ENCODE results near the gene CYP2R1. TPM values are rescaled to one million over a fixed set of nuclear protein-coding genes. Genes with fewer than 3 reads are reported as not detected.
"Not testable (repeated sequence)": the region's sequence is repeated elsewhere in the genome, so short reads cannot be mapped to it uniquely, and the experiment has no call there.

CYP2R1 gene
- total RNA-seq, 1 donor from 2014 or later: 10.0 TPM

DNA sequence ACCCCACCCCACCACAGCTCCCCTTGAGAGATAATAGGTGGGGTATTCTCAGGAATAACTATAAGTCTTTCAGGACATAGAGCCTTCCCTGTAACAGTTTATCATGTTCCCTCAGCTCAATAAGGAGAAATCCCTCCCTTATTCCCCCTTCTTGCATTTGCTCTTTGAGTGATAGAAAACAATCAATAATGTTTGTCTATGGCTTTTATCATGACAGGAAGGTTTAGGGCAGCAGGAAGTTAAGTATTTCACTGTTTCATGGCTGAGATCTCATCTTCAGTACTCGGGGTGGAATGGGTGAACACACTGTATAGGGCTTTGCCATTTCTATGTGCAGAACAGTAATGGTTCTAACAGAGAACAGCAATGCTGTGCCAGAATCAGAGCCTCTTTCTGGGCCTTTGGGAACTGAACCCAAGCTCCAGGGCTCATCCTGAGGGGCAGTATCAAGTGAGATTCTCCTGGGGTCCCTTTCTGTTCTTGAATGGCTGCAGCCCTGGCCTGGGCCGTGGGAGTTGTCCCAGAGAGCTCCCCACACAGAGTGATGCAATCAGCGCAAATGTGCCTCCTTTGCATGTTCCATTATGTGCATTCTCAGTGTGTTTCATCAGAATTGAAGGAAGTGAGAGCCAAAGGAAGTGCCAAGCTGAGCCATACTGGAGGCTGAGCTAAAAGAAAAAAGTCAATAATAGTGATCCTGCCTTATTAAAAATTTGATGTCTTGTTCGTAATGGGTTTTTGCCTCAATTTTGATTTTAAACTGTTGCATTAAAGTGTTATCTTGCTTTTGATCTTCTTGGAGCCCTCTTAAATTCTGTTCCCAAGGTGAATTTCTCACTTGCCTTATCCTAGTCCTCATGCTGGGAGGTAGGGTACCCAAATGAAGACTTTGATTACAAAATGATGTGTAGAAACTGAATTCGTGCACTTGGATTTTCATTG, 2.9 kb upstream of the CYP2R1 start:
- no peak for DNase-seq (ENCODE audit: extremely low read depth, low read depth, low spot score)

GRCh38 chr11:14892577-14892976, 546 bp upstream of the CYP2R1 start:
- no peak for DNase-seq (ENCODE audit: extremely low read depth, low read depth, low spot score)

- no peak for DNase-seq (ENCODE audit: extremely low read depth, low read depth, low spot score)
These were observed 642 bp downstream of the CYP2R1 start for GRCh38 chr11:14891143-14892035.

GRCh38 chr11:14886513-14886912, 5.5 kb downstream of the CYP2R1 start:
- DNase-seq (ENCODE audit: extremely low read depth, low read depth, low spot score): no peak

- no peak for DNase-seq (ENCODE audit: extremely low read depth, low read depth, low spot score)
These were observed 7.3 kb downstream of the CYP2R1 start for GRCh38 chr11:14884667-14885273.

GRCh38 chr11:14883683-14884082, 8.3 kb downstream of the CYP2R1 start:
- DNase-seq (ENCODE audit: extremely low read depth, low read depth, low spot score): not testable (repeated sequence)

- no peak for DNase-seq (ENCODE audit: extremely low read depth, low read depth, low spot score)
These were observed 9.8 kb downstream of the CYP2R1 start for GRCh38 chr11:14882196-14882595.

- no peak for DNase-seq (ENCODE audit: extremely low read depth, low read depth, low spot score)
These were observed 10.3 kb downstream of the CYP2R1 start for GRCh38 chr11:14881576-14882193.

DNA sequence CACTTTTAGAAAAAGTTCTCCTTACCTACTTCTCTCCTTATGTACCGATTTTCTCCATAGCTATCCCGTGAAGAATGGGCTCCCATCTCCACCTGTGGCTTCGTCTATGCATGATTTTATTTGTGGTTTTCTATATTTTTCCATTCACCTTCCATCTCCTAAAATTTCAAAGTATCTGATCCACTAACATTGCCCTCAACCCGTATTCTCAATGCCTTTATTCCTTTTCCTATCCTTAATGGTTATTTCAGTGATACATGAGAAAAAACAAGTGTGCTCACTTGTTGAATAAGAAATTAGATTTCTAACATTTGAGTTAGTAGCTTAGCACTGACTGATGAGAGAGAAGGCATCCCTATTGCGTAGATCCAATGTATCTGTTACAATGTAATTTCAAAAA, 16.9 kb downstream of the CYP2R1 start:
- DNase-seq (ENCODE audit: extremely low read depth, low read depth, low spot score): no peak

DNA sequence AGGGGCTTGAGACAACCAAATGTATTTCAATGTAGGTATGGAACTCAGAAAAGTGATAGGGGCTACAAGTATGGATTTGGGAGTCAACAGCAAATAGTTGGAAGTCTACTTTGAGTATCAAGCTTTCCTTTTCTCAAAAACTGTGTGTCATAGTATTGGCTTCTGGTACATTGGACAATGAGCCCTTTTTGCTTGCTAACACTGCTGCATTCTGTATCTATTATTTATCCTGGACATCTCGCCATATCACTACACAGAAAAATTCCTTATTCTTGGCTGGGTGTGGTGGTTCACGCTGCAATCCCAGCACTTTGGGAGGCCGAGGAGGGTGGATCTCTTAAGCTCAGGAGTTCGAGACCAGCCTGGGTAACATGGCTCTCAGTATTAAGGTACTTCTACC, 18.4 kb downstream of the CYP2R1 start:
- no peak for DNase-seq (ENCODE audit: extremely low read depth, low read depth, low spot score)

- DNase-seq (ENCODE audit: extremely low read depth, low read depth, low spot score): no peak
These were observed 20.0 kb downstream of the CYP2R1 start for GRCh38 chr11:14872032-14872431.

DNA sequence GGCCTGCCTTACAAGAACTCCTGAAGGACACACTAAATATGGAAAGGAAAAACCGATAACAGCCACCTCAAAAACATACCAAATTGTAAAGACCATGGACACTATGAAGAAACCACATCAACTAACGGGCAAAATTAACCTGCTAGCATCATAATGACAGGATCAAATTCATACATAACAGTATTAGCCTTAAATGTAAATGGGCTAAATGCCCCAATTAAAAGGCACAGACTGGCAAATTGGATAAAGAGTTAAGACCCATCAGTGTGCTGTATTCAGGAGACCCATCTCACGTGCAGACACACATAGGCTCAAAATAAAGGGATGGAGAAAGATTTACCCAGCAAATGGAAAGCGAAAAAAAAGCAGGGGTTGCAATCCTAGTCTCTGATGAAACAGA, 28.3 kb downstream of the CYP2R1 start:
- DNase-seq (ENCODE audit: extremely low read depth, low read depth, low spot score): not testable (repeated sequence)

GRCh38 chr11:14861680-14862079, 30.4 kb downstream of the CYP2R1 start:
- DNase-seq (ENCODE audit: extremely low read depth, low read depth, low spot score): no peak

DNA sequence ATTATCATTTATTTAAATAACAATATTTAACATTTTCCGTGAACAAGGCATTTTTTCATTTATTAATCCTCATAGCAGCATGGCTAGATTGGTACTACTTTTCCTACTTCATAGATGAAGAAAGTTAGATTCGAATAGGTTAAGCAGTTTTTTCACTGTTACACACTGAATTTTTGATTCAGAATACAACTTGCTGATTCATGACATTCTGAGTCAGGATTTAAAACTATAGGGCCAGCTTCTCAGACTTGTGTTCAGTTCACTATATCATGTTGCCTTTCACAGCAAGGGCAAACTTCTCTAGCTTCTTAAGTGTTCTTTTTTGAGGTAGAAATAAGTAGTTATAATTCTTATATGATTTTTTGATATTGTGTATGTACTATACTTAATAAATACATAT, 31.5 kb downstream of the CYP2R1 start:
- DNase-seq (ENCODE audit: extremely low read depth, low read depth, low spot score): no peak

- DNase-seq (ENCODE audit: extremely low read depth, low read depth, low spot score): no peak
These were observed 33.6 kb downstream of the CYP2R1 start for GRCh38 chr11:14858404-14858803.

DNA sequence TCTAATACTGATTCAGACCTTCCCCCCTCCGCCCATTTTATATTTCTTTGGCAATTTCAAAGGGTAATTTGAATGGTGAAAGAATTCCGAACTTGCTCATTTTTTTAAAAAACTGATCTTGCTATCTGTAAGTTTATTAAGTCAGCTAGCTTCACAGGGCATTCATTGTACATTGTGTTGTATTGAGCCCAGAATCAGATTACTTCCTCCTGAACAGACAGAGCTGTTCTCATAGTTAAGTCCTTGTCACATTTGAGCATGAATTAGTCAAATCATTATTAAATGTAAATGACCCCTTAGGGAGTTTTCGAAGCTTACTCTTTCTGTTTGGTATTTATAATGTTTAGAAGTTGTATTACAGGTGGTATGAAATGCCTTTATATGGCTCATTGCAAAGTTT, 34.4 kb downstream of the CYP2R1 start:
- DNase-seq (ENCODE audit: extremely low read depth, low read depth, low spot score): no peak

GRCh38 chr11:14855890-14856289, 36.1 kb downstream of the CYP2R1 start:
- DNase-seq (ENCODE audit: extremely low read depth, low read depth, low spot score): no peak

- no peak for DNase-seq (ENCODE audit: extremely low read depth, low read depth, low spot score)
These were observed 38.0 kb downstream of the CYP2R1 start for GRCh38 chr11:14854057-14854456.

DNA sequence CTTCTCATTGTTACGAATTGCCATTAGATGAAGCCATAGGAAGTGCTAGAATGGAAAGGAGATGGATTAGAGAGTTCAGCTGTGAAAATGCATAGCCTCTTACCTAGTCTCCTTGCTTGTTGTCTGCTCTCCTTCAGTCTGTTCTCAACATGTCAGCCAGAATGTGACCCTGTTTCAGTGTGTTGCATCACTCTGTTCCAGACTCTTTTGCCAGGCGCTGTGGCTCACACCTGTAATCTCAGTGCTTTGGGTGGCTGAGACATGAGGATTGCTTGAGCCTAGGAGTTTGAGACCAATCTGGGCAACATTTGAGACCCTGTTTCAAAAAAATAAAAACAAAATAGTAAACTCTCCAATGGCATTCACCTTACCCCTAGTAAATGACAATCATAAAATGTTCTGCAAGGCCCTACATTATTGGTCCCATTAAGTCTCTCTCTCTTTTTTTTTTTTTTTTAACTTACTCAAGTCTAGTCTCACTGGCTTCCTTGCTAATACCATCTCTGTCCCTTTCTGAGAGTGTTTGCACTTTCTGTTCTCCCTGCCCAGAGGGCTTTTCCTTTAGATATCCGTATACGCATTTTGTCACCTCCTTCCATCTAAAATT, 39.4 kb downstream of the CYP2R1 start:
- DNase-seq (ENCODE audit: extremely low read depth, low read depth, low spot score): no peak

DNA sequence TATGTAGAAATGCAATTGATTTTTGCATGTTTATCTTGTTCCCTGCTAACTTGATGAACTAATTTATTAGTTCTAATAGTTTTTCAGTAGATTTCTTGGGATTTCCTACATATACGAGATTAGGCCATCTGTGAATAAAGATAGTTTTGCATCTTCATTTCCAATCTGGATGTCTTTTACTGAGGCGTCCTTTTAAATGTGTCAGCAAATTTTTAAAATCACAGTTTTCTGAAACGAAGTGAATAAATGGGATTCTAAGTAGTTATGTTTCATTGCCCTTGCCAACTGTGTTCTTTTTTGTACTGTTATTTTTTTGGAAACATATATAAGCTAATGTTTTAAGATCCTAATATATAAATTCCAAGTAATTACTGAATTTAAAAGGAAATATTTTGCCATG, 50.0 kb downstream of the CYP2R1 start:
- no peak for DNase-seq (ENCODE audit: extremely low read depth, low read depth, low spot score)
